Keratinocyte (primary cell): ENCODE results near the gene SMG7. TPM values are rescaled to one million over a fixed set of nuclear protein-coding genes. Genes with fewer than 3 reads are reported as not detected.

Source experiments
- DNase-seq: peaks from one replicate; pipeline ENCODE4 v3.0.0-alpha.2; 2011; ENCODE audit warnings: low read depth, missing footprints, low spot score
- FAIRE-seq: peaks from 2 replicates; lab custom pipeline; 2011; peaks lifted over from hg19 to GRCh38; lab: Jason Lieb, UNC
- H2AFZ ChIP-seq: 2 replicates; pipeline ENCODE4 v1.6.0; 2012; ENCODE audit warnings: low read length, control low read depth, inconsistent platforms; ENCODE audit not compliant: control insufficient read depth
- H3K27ac ChIP-seq: 2 replicates; pipeline ENCODE4 v1.5.1; 2011; ENCODE audit warnings: low read length; ENCODE audit not compliant: control insufficient read depth, insufficient read depth
- H3K27me3 ChIP-seq: 3 replicates; pipeline ENCODE4 v1.6.0; 2011; ENCODE audit warnings: low read length; ENCODE audit not compliant: control insufficient read depth, insufficient read depth; ENCODE audit errors: extremely low read depth
- H3K36me3 ChIP-seq, 2 experiments: 2 replicates in 1 of 2; 3 replicates in 1 of 2; pipeline ENCODE4 v1.5.1; 2011; ENCODE audit warnings: low read length in 2 of 2, mild to moderate bottlenecking in 1 of 2; ENCODE audit not compliant: control insufficient read depth in 2 of 2, insufficient read depth in 2 of 2; ENCODE audit errors: extremely low read depth in 1 of 2
- H3K4me1 ChIP-seq: 3 replicates; pipeline ENCODE4 v1.5.1; 2011; ENCODE audit warnings: low read length; ENCODE audit not compliant: control insufficient read depth, insufficient read depth; ENCODE audit errors: extremely low read depth
- H3K4me2 ChIP-seq: 3 replicates; pipeline ENCODE4 v1.6.0; 2011; ENCODE audit warnings: low read depth, low read length; ENCODE audit not compliant: control insufficient read depth, insufficient read depth; ENCODE audit errors: extremely low read depth
- H3K4me3 ChIP-seq, 3 experiments: fragments of 200-600 bp in 1 of 3; sonication (generic) in 1 of 3; 2 replicates in 2 of 3; 3 replicates in 1 of 3; pipeline ENCODE4 v1.5.1; 2011 to 2016; ENCODE audit warnings: low read length in 3 of 3, mild to moderate bottlenecking in 3 of 3, control low read depth in 2 of 3, inconsistent platforms in 1 of 3, low read depth in 1 of 3, mixed read lengths in 1 of 3, mixed run types in 1 of 3, moderate library complexity in 1 of 3; ENCODE audit not compliant: control insufficient read depth in 2 of 3, insufficient read depth in 2 of 3; ENCODE audit errors: extremely low read depth in 1 of 3
- H3K79me2 ChIP-seq: 2 replicates; pipeline ENCODE4 v1.6.0; 2012; ENCODE audit warnings: low read length; ENCODE audit not compliant: control insufficient read depth, insufficient read depth
- H3K9ac ChIP-seq: 3 replicates; pipeline ENCODE4 v1.6.0; 2011; ENCODE audit warnings: low read length; ENCODE audit not compliant: control insufficient read depth, insufficient read depth; ENCODE audit errors: extremely low read depth
- H3K9me1 ChIP-seq: 3 replicates; pipeline ENCODE4 v1.6.0; 2011; ENCODE audit warnings: low read length; ENCODE audit not compliant: control insufficient read depth, insufficient read depth; ENCODE audit errors: extremely low read depth
- H3K9me3 ChIP-seq: 2 replicates; pipeline ENCODE4 v1.5.1; 2012; ENCODE audit warnings: low read depth, low read length; ENCODE audit not compliant: control insufficient read depth
- H4K20me1 ChIP-seq: 3 replicates; pipeline ENCODE4 v1.6.0; 2011; ENCODE audit warnings: low read length; ENCODE audit not compliant: control insufficient read depth, insufficient read depth; ENCODE audit errors: extremely low read depth
- CTCF ChIP-seq, 3 experiments: IDR thresholded peaks in 1 of 3; conservative IDR thresholded peaks in 1 of 3; optimal IDR thresholded peaks in 1 of 3; 2 replicates in 2 of 3; 3 replicates in 1 of 3; pipeline versions ENCODE3 to v1.5.1; 2011; ENCODE audit warnings: low read length in 3 of 3, mild to moderate bottlenecking in 3 of 3, moderate library complexity in 2 of 3, control low read depth in 1 of 3, inconsistent platforms in 1 of 3; ENCODE audit not compliant: insufficient read depth in 2 of 3; ENCODE audit errors: extremely low read depth in 1 of 3
- EZH2 ChIP-seq: IDR thresholded peaks from one replicate; pipeline ENCODE4 v1.6.1; 2012; ENCODE audit warnings: inconsistent platforms, mild to moderate bottlenecking, low read length, moderate library complexity
- dilution Hi-C: fragments of 300-500 bp; cut with MboI; formaldehyde crosslinking; loops from one replicate; pipeline ENCODE4 v1.7.0; 2020; ENCODE audit warnings: low sequenced_read_pairs; ENCODE audit not compliant: extremely low pct_ligation_motif_present
- polyA plus RNA-seq, 5 experiments: library from polyadenylated mRNA; depleted of rRNA in 3 of 5; stranded (reverse) in 3 of 5; stranded (forward) in 1 of 5; unstranded in 1 of 5; fragments of >200 nt; gene quantifications; 1 replicate in 1 of 5; 2 replicates in 3 of 5; 3 replicates in 1 of 5; pipeline versions ENCODE4 v1.2.1 to v1.2.3, GENCODE V29; 2011 to 2012; ENCODE audit warnings: missing spikeins in 2 of 5, low read depth in 1 of 5, low replicate concordance in 1 of 5

The SMG7 gene
- polyA plus RNA-seq, 1 donor (not counting 4 experiments of a cell fraction or from before 2014, with no cell fraction given): 38.2 TPM

GRCh38 chr1:183559061-183559460, 86.8 kb downstream of the SMG7 start:
- no peaks in the 10 kb centered on the region for H3K79me2 ChIP-seq
- H3K9ac ChIP-seq: no peak overlapping the region
- peaks cover 8 to 10% of the 10 kb centered on the region in 2 experiments for H3K36me3 ChIP-seq
- FAIRE-seq (no peak), DNase-seq (no peak)
- dilution Hi-C loops: no loop called here
- no peak overlapping the region for H3K27ac ChIP-seq
- TF ChIP-seq EZH2: no peak
- H3K4me2 ChIP-seq: no peak overlapping the region
- no peaks in the 10 kb centered on the region for H3K27me3 ChIP-seq
- H3K9me1 ChIP-seq: no peaks in the 10 kb centered on the region
- no peaks in the 10 kb centered on the region for H3K9me3 ChIP-seq
- no peaks in the 10 kb centered on the region for H3K4me1 ChIP-seq
- H4K20me1 ChIP-seq: no peaks in the 10 kb centered on the region
- H3K4me3 ChIP-seq: no peak overlapping the region
- no peak overlapping the region for H2AFZ ChIP-seq

GRCh38 chr1:183562701-183563100, 90.4 kb downstream of the SMG7 start:
- FAIRE-seq (no peak), DNase-seq (no peak)
- no peak overlapping the region for H2AFZ ChIP-seq
- H4K20me1 ChIP-seq: no peaks in the 10 kb centered on the region
- H3K4me2 ChIP-seq: no peak overlapping the region
- H3K79me2 ChIP-seq: no peaks in the 10 kb centered on the region
- H3K4me3 ChIP-seq: no peak overlapping the region
- H3K4me1 ChIP-seq: peaks cover 4% of the 10 kb centered on the region
- TF ChIP-seq CTCF (optimal IDR thresholded peaks at IDR 0.05 in 1 of 3, IDR thresholded peaks at IDR 0.05 in 1 of 3, conservative IDR thresholded peaks at IDR 0.05 in 1 of 3; ENCODE audit: extremely low read depth in 1 of 3, insufficient read depth in 2 of 3, low read length in 3 of 3): no peak
- TF ChIP-seq EZH2: no peak
- H3K27me3 ChIP-seq: no peaks in the 10 kb centered on the region
- H3K9me1 ChIP-seq: no peaks in the 10 kb centered on the region
- H3K9me3 ChIP-seq: no peaks in the 10 kb centered on the region
- H3K27ac ChIP-seq: no peak overlapping the region
- dilution Hi-C loops: no loop called here
- no peak overlapping the region for H3K9ac ChIP-seq
- H3K36me3 ChIP-seq: peaks cover 0 to 6% of the 10 kb centered on the region in 2 experiments

DNA sequence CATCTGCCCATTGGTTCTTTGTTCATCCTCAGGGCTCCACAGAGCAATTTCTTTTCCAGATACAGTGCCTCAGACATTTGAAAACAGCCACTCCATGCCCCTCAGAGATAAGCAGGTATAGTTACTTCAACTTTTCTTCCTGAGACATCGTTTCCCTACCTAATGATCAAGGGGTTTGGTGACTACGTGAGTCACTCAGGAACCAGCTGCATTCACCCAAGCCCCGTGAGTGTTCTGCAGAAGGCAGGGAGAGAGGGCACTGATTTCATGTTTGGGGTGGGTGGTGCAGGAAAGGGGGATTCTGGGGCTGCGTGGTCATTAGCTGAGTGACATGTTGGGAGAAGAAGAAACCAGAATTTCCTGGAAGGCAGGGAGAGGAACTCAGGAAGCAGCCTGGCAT, 93.0 kb downstream of the SMG7 start:
- Histone ChIP-seq H2AFZ (no peak overlapping the region), H3K27ac (no peak overlapping the region), H3K27me3 (no peaks in the 10 kb centered on the region), H3K9ac (no peak overlapping the region), H3K9me1 (no peaks in the 10 kb centered on the region), H3K4me1 (peaks cover 12% of the 10 kb centered on the region), H3K4me2 (no peak overlapping the region), H3K4me3 (no peak overlapping the region), H3K9me3 (no peaks in the 10 kb centered on the region), H4K20me1 (no peaks in the 10 kb centered on the region), H3K79me2 (no peaks in the 10 kb centered on the region), H3K36me3 (peaks cover 0 to 3% of the 10 kb centered on the region in 2 experiments)
- DNase-seq (no peak), FAIRE-seq (no peak)
- dilution Hi-C loops: no loop called here
- TF ChIP-seq CTCF (optimal IDR thresholded peaks at IDR 0.05 in 1 of 3, IDR thresholded peaks at IDR 0.05 in 1 of 3, conservative IDR thresholded peaks at IDR 0.05 in 1 of 3; ENCODE audit: extremely low read depth in 1 of 3, insufficient read depth in 2 of 3, low read length in 3 of 3) (no peak), EZH2 (no peak)
